Upper lobe of right lung (tissue), 1 donor: ENCODE results near the gene NUTM2F. TPM values are rescaled to one million over a fixed set of nuclear protein-coding genes. Genes with fewer than 3 reads are reported as not detected.

Source experiments
- ATAC-seq: fragments of 200-7000 bp; cut with Tn5 transposase; one replicate; pipeline ENCODE4 v1.9.1; 2020; ENCODE audit warnings: mild to moderate bottlenecking, moderate library complexity
- DNase-seq: peaks from one replicate; pipeline ENCODE4 v3.0.0-alpha.2; 2020
- H3K27ac ChIP-seq: fragments of 200-600 bp; one replicate; pipeline ENCODE4 v1.8.0; 2022
- H3K27me3 ChIP-seq: fragments of 200-600 bp; one replicate; pipeline ENCODE4 v1.8.0; 2022; ENCODE audit warnings: mild to moderate bottlenecking
- H3K36me3 ChIP-seq: fragments of 200-600 bp; one replicate; pipeline ENCODE4 v1.8.0; 2022
- H3K4me1 ChIP-seq: fragments of 200-600 bp; one replicate; pipeline ENCODE4 v1.8.0; 2022
- H3K4me3 ChIP-seq: fragments of 200-600 bp; one replicate; pipeline ENCODE4 v1.8.0; 2022; ENCODE audit warnings: mild to moderate bottlenecking
- H3K9me3 ChIP-seq: fragments of 200-600 bp; one replicate; pipeline ENCODE4 v1.8.0; 2022
- CTCF ChIP-seq: fragments of 200-600 bp; IDR thresholded peaks from one replicate; pipeline ENCODE4 v1.8.0; 2022; ENCODE audit warnings: antibody characterized with exemption
- intact Hi-C: fragments of 100-400 bp; cut with DNase I; formaldehyde crosslinking; loops from one replicate; pipeline ENCODE4 v1.11.0; 2022
- total RNA-seq: library from RNA; stranded (reverse); fragmentation: NEBNext Ultra II Directional; extraction: Animal tissue kit (Norgen Biotek cat#: 25700); gene quantifications from one replicate; pipeline ENCODE4 v1.2.1, GENCODE V29; 2021
- donor health status: DM: no; HTN: yes; CAD: no; lungs with severe emphysema.

The NUTM2F gene
- total RNA-seq, 1 donor from 2014 or later: not detected

- no peaks in the 10 kb centered on the region for H3K27me3 ChIP-seq
- intact Hi-C loops: no loop called here
- no peak for ATAC-seq
- H3K27ac ChIP-seq: no peak overlapping the region
- no peak for TF ChIP-seq CTCF
- no peak for DNase-seq
- no peak overlapping the region for H3K4me3 ChIP-seq
- no peaks in the 10 kb centered on the region for H3K9me3 ChIP-seq
- H3K36me3 ChIP-seq: no peaks in the 10 kb centered on the region
- no peaks in the 10 kb centered on the region for H3K4me1 ChIP-seq
These were observed 58.4 kb downstream of the NUTM2F start for GRCh38 chr9:94270009-94270408.

GRCh38 chr9:94269264-94269663 lies 59.2 kb downstream of the NUTM2F start:
- Histone ChIP-seq H3K9me3 (no peaks in the 10 kb centered on the region), H3K4me3 (no peak overlapping the region), H3K27ac (no peak overlapping the region), H3K27me3 (no peaks in the 10 kb centered on the region), H3K4me1 (no peaks in the 10 kb centered on the region), H3K36me3 (no peaks in the 10 kb centered on the region)
- intact Hi-C loops: no loop called here
- ATAC-seq (no peak), DNase-seq (no peak)
- no peak for TF ChIP-seq CTCF

Other genes starting within 250 kb of the NUTM2F start
- 10.0 TPM for gene PTPDC1, start 244.2 kb downstream of the NUTM2F start, total RNA-seq
- gene ZNF169, start 69.3 kb downstream of the NUTM2F start, total RNA-seq: 6.0 TPM
- gene PCAT7, start 226.4 kb upstream of the NUTM2F start, total RNA-seq: 0.35 TPM